Activated T-cell treated with anti-CD3 and anti-CD28 coated beads, Interleukin-2, amount 50 U/mL, for 4 hours (primary cell): ENCODE measurements around the gene CACHD1. TPM values are rescaled to one million over a fixed set of nuclear protein-coding genes. Genes with fewer than 3 reads are reported as not detected.

ENCODE experiments used
- ATAC-seq, 2 donors: fragments of 200-7000 bp; cut with Tn5 transposase; one replicate each; pipeline ENCODE4 v1.10.0; 2021
- DNase-seq: peaks from one replicate; pipeline ENCODE4 v3.0.0-alpha.2; 2020
- H3K27me3 Mint-ChIP-seq: one replicate; pipeline ENCODE4 v1.8.0; 2021; ENCODE audit warnings: low read depth, mixed read lengths
- H3K36me3 Mint-ChIP-seq: one replicate; pipeline ENCODE4 v1.8.0; 2022; ENCODE audit warnings: mixed read lengths; ENCODE audit not compliant: insufficient read depth
- H3K4me1 Mint-ChIP-seq: one replicate; pipeline ENCODE4 v1.8.0; 2021; ENCODE audit warnings: low read depth, mixed read lengths
- H3K4me3 Mint-ChIP-seq: one replicate; pipeline ENCODE4 v1.8.0; 2021; ENCODE audit warnings: mild to moderate bottlenecking, moderate library complexity, mixed read lengths
- H3K9me3 Mint-ChIP-seq: one replicate; pipeline ENCODE4 v1.8.0; 2021; ENCODE audit warnings: mixed read lengths
- total RNA-seq, 3 donors: library from RNA; stranded (reverse); gene quantifications; one replicate each; pipeline ENCODE4 v1.2.1, GENCODE V29; 2021

CACHD1 gene
- total RNA-seq, 3 donors from 2014 or later: 0.84 to 2.3 (median 2.0) TPM

- H3K9me3 Mint-ChIP-seq: no peaks in the 10 kb centered on the region
- H3K4me1 Mint-ChIP-seq: no peaks in the 10 kb centered on the region
- ATAC-seq (no peak), DNase-seq (no peak)
- no peak overlapping the region for H3K4me3 Mint-ChIP-seq
- H3K27me3 Mint-ChIP-seq: no peaks in the 10 kb centered on the region
- H3K36me3 Mint-ChIP-seq: no peaks in the 10 kb centered on the region
Observed at GRCh38 chr1:64516301-64516700, 46.4 kb downstream of the CACHD1 start.

GRCh38 chr1:64516803-64517568 lies 47.1 kb downstream of the CACHD1 start:
- ATAC-seq: no peak
- Mint-ChIP-seq H3K27me3 (no peaks in the 10 kb centered on the region), H3K4me1 (no peaks in the 10 kb centered on the region), H3K4me3 (no peak overlapping the region), H3K9me3 (no peaks in the 10 kb centered on the region), H3K36me3 (no peaks in the 10 kb centered on the region)
- no peak for DNase-seq

GRCh38 chr1:64517640-64518039 lies 47.7 kb downstream of the CACHD1 start:
- Mint-ChIP-seq H3K36me3 (no peaks in the 10 kb centered on the region), H3K9me3 (no peaks in the 10 kb centered on the region), H3K27me3 (no peaks in the 10 kb centered on the region), H3K4me3 (no peak overlapping the region), H3K4me1 (no peaks in the 10 kb centered on the region)
- ATAC-seq (no peak), DNase-seq (no peak)

- Mint-ChIP-seq H3K4me3 (no peak overlapping the region), H3K27me3 (no peaks in the 10 kb centered on the region), H3K9me3 (no peaks in the 10 kb centered on the region), H3K4me1 (no peaks in the 10 kb centered on the region), H3K36me3 (no peaks in the 10 kb centered on the region)
- no peak for ATAC-seq
- no peak for DNase-seq
Observed at GRCh38 chr1:64518692-64519481, 49.0 kb downstream of the CACHD1 start.

- H3K4me1 Mint-ChIP-seq: no peaks in the 10 kb centered on the region
Observed at GRCh38 chr1:64519901-64520300, 50.0 kb downstream of the CACHD1 start.

GRCh38 chr1:64522740-64523139 lies 52.8 kb downstream of the CACHD1 start:
- ATAC-seq (no peak), DNase-seq (no peak)

More at GRCh38 chr1:64519901-64520300, 50.0 kb downstream of the CACHD1 start:
- no peak for ATAC-seq
- no peak for DNase-seq
- Mint-ChIP-seq H3K4me3 (no peak overlapping the region), H3K9me3 (no peaks in the 10 kb centered on the region), H3K27me3 (no peaks in the 10 kb centered on the region), H3K36me3 (no peaks in the 10 kb centered on the region)

GRCh38 chr1:64523413-64524337 lies 53.7 kb downstream of the CACHD1 start:
- no peak overlapping the region for H3K4me3 Mint-ChIP-seq
- no peaks in the 10 kb centered on the region for H3K27me3 Mint-ChIP-seq
- H3K4me1 Mint-ChIP-seq: peaks cover 3% of the 10 kb centered on the region
- no peaks in the 10 kb centered on the region for H3K36me3 Mint-ChIP-seq
- H3K9me3 Mint-ChIP-seq: no peaks in the 10 kb centered on the region
- no peak for ATAC-seq
- DNase-seq: no peak

More at GRCh38 chr1:64522740-64523139, 52.8 kb downstream of the CACHD1 start:
- no peaks in the 10 kb centered on the region for H3K27me3 Mint-ChIP-seq
- H3K36me3 Mint-ChIP-seq: no peaks in the 10 kb centered on the region
- no peaks in the 10 kb centered on the region for H3K9me3 Mint-ChIP-seq
- peaks cover 3% of the 10 kb centered on the region for H3K4me1 Mint-ChIP-seq
- no peak overlapping the region for H3K4me3 Mint-ChIP-seq

GRCh38 chr1:64524614-64525013 lies 54.7 kb downstream of the CACHD1 start:
- H3K27me3 Mint-ChIP-seq: peaks cover 4% of the 10 kb centered on the region
- no peaks in the 10 kb centered on the region for H3K9me3 Mint-ChIP-seq
- no peaks in the 10 kb centered on the region for H3K36me3 Mint-ChIP-seq
- ATAC-seq: no peak
- no peak for DNase-seq
- peaks cover 3% of the 10 kb centered on the region for H3K4me1 Mint-ChIP-seq
- H3K4me3 Mint-ChIP-seq: no peak overlapping the region

GRCh38 chr1:64525116-64525686 lies 55.3 kb downstream of the CACHD1 start:
- H3K9me3 Mint-ChIP-seq: no peaks in the 10 kb centered on the region
- peaks cover 4% of the 10 kb centered on the region for H3K27me3 Mint-ChIP-seq
- no peaks in the 10 kb centered on the region for H3K36me3 Mint-ChIP-seq
- DNase-seq (no peak), ATAC-seq (no peak)
- H3K4me1 Mint-ChIP-seq: peaks cover 3% of the 10 kb centered on the region
- no peak overlapping the region for H3K4me3 Mint-ChIP-seq

GRCh38 chr1:64526312-64526711 lies 56.4 kb downstream of the CACHD1 start:
- Mint-ChIP-seq H3K9me3 (no peaks in the 10 kb centered on the region), H3K4me1 (peaks cover 3% of the 10 kb centered on the region), H3K4me3 (no peak overlapping the region), H3K36me3 (no peaks in the 10 kb centered on the region), H3K27me3 (peaks cover 5% of the 10 kb centered on the region)
- no peak for ATAC-seq
- no peak for DNase-seq

GRCh38 chr1:64527165-64527564 lies 57.2 kb downstream of the CACHD1 start:
- Mint-ChIP-seq H3K4me3 (no peak overlapping the region), H3K27me3 (peaks cover 7% of the 10 kb centered on the region), H3K9me3 (no peaks in the 10 kb centered on the region), H3K36me3 (no peaks in the 10 kb centered on the region), H3K4me1 (peaks cover 3% of the 10 kb centered on the region)
- ATAC-seq (peak; percentile 48 to 66), DNase-seq (no peak)

- H3K27me3 Mint-ChIP-seq: peaks cover 7% of the 10 kb centered on the region
- no peaks in the 10 kb centered on the region for H3K9me3 Mint-ChIP-seq
- H3K4me3 Mint-ChIP-seq: no peak overlapping the region
- ATAC-seq (no peak), DNase-seq (no peak)
- H3K36me3 Mint-ChIP-seq: no peaks in the 10 kb centered on the region
- H3K4me1 Mint-ChIP-seq: peaks cover 3% of the 10 kb centered on the region
Observed at GRCh38 chr1:64527786-64528185, 57.9 kb downstream of the CACHD1 start.

GRCh38 chr1:64530969-64531692 lies 61.2 kb downstream of the CACHD1 start:
- H3K9me3 Mint-ChIP-seq: no peaks in the 10 kb centered on the region
- peaks cover 7% of the 10 kb centered on the region for H3K27me3 Mint-ChIP-seq
- ATAC-seq (no peak), DNase-seq (no peak)
- H3K36me3 Mint-ChIP-seq: no peaks in the 10 kb centered on the region
- H3K4me3 Mint-ChIP-seq: no peak overlapping the region
- H3K4me1 Mint-ChIP-seq: peaks cover 3% of the 10 kb centered on the region
